SK-N-SH (cell line): ENCODE measurements around the gene MVB12B.

ENCODE experiments used
- JUND ChIP-seq: IDR thresholded peaks from 2 replicates; pipeline ENCODE4 v1.4.0; 2012
- NRF1 ChIP-seq: IDR thresholded peaks from 2 replicates; pipeline ENCODE4 v1.6.1; 2012; ENCODE audit warnings: low read depth, mild to moderate bottlenecking, low read length
- POLR2AphosphoS5 ChIP-seq: IDR thresholded peaks from 2 replicates; pipeline ENCODE4 v1.6.1; 2012; ENCODE audit warnings: low read depth, low read length
- SIN3A ChIP-seq: IDR thresholded peaks from 2 replicates; pipeline ENCODE4 v1.6.1; 2012; ENCODE audit warnings: low read depth, mild to moderate bottlenecking, low read length, moderate library complexity, borderline replicate concordance
- TF ChIP-seq, protein P1 (sequence below): IDR thresholded peaks from 2 replicates; pipeline ENCODE4 v1.6.1; 2012; ENCODE audit warnings: mild to moderate bottlenecking, low read depth, low read length, moderate library complexity
- TF ChIP-seq, protein P2 (sequence below): fragments of 200-600 bp; sonication (generic); IDR thresholded peaks from 2 replicates; pipeline ENCODE4 v1.6.1; 2017; ENCODE audit warnings: antibody characterized with exemption, mild to moderate bottlenecking, moderate library complexity

DNA sequence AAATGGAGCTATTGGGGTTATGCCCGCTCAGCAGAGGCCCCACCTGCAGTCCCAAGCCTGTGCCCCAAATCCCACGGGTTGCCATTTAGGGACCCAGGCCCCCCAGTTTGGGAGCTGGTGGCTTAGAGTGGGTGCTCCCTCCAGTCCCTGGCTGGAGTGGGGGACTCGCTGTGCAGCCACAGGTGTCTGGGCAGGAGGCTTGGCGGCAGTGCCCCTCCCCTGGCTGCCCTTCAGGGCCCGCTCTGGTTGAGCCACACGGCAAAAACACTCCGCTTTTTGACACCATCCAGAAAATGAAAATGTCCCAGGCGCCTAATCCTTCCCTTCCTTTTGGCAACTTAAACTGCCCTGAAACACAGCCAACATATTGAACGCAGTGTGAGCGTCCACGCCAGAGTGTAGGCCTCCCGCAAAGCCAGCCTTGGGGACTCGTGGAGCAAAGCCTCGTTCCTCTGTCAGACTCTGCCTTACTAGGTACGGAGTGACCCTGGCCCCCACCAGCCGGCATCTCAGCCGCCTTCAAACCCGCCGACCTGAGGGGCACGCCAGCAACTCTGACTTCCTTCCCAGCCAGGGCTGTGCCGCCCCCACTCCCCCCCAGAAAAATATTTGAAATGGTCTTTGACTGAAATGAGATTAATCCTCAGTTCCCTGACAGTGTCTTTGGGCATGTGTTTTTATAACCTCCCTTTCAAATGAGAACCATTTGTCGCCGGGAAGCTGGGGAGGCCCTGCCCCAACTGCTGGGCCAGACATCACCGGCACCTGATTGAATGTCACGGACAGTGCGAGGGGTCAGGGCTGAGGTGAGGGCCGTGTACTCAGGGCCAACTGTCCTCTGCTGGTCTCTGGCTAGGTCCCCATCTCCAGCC lies 188.6 kb downstream of the MVB12B start:
- TF ChIP-seq JUND: no peak
- TF ChIP-seq, protein P1, sequence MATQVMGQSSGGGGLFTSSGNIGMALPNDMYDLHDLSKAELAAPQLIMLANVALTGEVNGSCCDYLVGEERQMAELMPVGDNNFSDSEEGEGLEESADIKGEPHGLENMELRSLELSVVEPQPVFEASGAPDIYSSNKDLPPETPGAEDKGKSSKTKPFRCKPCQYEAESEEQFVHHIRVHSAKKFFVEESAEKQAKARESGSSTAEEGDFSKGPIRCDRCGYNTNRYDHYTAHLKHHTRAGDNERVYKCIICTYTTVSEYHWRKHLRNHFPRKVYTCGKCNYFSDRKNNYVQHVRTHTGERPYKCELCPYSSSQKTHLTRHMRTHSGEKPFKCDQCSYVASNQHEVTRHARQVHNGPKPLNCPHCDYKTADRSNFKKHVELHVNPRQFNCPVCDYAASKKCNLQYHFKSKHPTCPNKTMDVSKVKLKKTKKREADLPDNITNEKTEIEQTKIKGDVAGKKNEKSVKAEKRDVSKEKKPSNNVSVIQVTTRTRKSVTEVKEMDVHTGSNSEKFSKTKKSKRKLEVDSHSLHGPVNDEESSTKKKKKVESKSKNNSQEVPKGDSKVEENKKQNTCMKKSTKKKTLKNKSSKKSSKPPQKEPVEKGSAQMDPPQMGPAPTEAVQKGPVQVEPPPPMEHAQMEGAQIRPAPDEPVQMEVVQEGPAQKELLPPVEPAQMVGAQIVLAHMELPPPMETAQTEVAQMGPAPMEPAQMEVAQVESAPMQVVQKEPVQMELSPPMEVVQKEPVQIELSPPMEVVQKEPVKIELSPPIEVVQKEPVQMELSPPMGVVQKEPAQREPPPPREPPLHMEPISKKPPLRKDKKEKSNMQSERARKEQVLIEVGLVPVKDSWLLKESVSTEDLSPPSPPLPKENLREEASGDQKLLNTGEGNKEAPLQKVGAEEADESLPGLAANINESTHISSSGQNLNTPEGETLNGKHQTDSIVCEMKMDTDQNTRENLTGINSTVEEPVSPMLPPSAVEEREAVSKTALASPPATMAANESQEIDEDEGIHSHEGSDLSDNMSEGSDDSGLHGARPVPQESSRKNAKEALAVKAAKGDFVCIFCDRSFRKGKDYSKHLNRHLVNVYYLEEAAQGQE: no peak
- TF ChIP-seq, protein P2, sequence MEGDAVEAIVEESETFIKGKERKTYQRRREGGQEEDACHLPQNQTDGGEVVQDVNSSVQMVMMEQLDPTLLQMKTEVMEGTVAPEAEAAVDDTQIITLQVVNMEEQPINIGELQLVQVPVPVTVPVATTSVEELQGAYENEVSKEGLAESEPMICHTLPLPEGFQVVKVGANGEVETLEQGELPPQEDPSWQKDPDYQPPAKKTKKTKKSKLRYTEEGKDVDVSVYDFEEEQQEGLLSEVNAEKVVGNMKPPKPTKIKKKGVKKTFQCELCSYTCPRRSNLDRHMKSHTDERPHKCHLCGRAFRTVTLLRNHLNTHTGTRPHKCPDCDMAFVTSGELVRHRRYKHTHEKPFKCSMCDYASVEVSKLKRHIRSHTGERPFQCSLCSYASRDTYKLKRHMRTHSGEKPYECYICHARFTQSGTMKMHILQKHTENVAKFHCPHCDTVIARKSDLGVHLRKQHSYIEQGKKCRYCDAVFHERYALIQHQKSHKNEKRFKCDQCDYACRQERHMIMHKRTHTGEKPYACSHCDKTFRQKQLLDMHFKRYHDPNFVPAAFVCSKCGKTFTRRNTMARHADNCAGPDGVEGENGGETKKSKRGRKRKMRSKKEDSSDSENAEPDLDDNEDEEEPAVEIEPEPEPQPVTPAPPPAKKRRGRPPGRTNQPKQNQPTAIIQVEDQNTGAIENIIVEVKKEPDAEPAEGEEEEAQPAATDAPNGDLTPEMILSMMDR: no peak
- no peak for TF ChIP-seq NRF1
- TF ChIP-seq POLR2AphosphoS5: no peak
- TF ChIP-seq SIN3A: no peak
